GM12891 (cell line): ENCODE data around the gene PTPN4.

ENCODE experiments used
- DNase-seq: peaks from one replicate; pipeline ENCODE4 v3.0.0; 2011; ENCODE audit warnings: low spot score; ENCODE audit not compliant: insufficient read length
- FAIRE-seq: peaks from 2 replicates; lab custom pipeline; 2011; peaks lifted over from hg19 to GRCh38; lab: Jason Lieb, UNC
- PAX5 ChIP-seq: IDR thresholded peaks from 2 replicates; pipeline ENCODE4 v1.6.1; 2011; ENCODE audit warnings: low read length, moderate library complexity, mild to moderate bottlenecking; ENCODE audit not compliant: insufficient read depth, severe bottlenecking
- POLR2A ChIP-seq: IDR thresholded peaks from 2 replicates; pipeline ENCODE4 v1.6.1; 2011; ENCODE audit warnings: low read depth, low read length, control low read depth
- POLR2AphosphoS5 ChIP-seq: IDR thresholded peaks from 2 replicates; pipeline ENCODE4 v1.6.1; 2011; ENCODE audit warnings: low read depth, low read length, control low read depth
- POU2F2 ChIP-seq: IDR thresholded peaks from 2 replicates; pipeline ENCODE4 v1.6.1; 2011; ENCODE audit warnings: low read depth, mild to moderate bottlenecking, control low read depth, low read length, moderate library complexity
- SPI1 ChIP-seq: IDR thresholded peaks from 2 replicates; pipeline ENCODE4 v1.6.1; 2011; ENCODE audit warnings: low read depth, low read length, control low read depth
- TAF1 ChIP-seq: IDR thresholded peaks from 2 replicates; pipeline ENCODE4 v1.6.1; 2011; ENCODE audit warnings: low read depth, low read length, control low read depth

The PTPN4 gene

DNA sequence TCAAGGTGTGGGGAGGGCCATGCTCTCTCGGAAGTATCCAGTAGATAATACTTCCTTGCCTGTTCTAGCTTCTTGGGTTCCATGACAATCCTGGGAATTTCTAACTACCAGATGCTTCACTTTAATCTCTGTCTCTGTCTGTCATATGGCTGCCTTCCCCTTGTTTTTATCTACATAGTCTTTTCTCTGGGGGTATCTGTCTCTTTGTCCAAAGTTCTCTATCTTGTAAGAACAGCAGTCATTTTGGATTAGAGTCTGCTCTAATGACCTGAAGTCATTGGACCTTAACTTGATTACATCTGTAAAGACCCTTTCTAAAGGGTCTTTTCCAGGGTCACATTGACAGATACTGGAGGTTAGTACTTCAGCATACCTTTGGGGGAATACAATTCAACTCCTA, 241.7 kb downstream of the PTPN4 start:
- DNase-seq (no peak), FAIRE-seq (no peak)
- TF ChIP-seq POLR2A: no peak
- no peak for TF ChIP-seq POU2F2
- TF ChIP-seq TAF1: no peak
- TF ChIP-seq POLR2AphosphoS5: no peak
- TF ChIP-seq PAX5: no peak

DNA sequence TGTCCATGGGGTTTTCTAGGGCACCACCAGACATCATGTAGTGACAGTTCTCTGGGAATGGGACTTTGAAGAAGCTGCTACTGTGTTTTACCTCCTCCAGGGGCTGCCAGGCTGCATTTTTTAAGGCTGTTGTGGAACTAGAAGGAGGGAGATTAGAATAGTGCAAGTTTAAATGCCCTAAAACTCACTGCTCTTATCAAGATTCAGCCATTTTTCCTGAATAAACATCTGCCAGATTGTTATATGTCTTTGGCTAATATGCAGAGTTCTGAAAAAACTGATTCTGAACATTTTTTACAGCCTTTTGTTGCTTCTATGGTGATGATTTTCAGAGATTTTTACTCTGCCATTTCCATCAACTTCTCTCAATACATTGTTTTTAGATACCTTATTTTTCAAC, 244.5 kb downstream of the PTPN4 start:
- no peak for FAIRE-seq
- TF ChIP-seq POLR2AphosphoS5: no peak
- no peak for TF ChIP-seq POU2F2
- no peak for DNase-seq

DNA sequence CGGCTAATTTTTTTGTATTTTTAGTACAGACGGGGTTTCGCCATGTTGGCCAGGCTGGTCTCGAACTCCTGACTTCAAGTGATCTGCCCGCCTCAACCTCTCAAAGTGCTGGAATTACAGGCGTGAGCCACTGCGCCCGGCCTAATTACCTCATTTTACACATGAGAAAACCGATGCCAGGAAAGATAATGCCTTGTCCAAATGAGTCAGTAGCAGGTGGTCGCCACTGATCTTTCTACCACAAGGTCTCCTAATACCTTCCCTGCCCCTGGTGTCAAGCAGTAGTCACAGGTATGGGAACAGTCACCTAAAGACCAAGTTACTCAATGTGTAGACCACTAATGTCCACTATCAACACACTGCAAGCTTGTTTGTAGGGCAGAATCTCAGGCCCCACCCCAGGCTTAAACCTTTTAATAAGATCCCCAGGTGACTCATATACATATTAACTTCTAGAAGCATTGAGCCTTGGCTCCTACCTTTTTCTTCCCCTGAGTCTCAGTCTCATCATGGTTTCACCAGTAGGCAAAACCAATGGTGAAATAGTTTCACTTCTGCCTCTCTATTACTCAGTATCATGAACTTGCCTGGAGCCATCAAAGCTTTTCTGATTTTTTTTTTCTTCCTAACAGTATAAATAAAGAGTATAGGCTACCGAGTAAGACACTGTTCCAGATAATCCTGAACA, 246.3 kb downstream of the PTPN4 start:
- DNase-seq (no peak), FAIRE-seq (no peak)
- TF ChIP-seq POU2F2 (no peak), SPI1 (peak; percentile 89)

DNA sequence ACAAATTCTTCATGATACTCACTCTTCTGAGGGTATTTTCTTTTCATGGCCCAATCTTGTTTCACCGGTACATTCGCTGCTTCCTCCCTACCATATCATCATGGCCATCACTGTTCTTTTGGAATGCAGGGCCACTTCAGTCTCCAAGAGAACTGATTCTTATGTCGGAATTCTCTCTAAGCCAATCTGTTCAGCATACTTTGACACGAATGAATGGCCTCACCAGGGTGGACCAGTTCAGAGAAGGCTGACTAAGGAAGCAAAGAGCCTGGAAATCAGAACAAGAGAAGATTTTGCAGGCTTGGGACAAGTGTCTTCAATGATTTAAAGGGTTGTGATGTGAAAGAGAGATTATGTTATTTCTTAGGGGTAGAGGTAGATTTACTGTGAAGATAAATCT, 248.1 kb downstream of the PTPN4 start:
- no peak for TF ChIP-seq POU2F2
- no peak for TF ChIP-seq PAX5
- TF ChIP-seq POLR2AphosphoS5: no peak
- no peak for TF ChIP-seq SPI1
- TF ChIP-seq TAF1: no peak
- TF ChIP-seq POLR2A: no peak
- no peak for FAIRE-seq
- DNase-seq: no peak

DNA sequence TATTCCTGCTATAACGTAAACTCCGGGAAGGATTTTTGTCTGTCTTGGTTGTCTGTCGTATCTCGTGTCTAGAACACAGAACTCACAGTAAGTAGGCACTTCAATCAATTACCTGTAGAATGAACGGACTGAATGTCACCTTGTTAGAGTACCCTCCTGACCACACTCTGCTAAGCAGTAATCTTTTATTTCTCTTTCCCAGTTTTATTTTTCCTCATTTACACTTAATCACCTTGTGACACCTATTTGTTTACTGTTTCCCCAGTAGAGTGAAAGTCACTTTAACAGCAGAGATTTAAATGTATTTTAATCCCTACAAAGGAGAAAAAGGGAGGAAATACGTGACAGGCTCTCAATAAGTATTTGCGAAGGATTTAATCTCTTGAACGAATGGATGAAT, 252.6 kb downstream of the PTPN4 start:
- DNase-seq: no peak
- FAIRE-seq: peak; percentile 33
- TF ChIP-seq PAX5: no peak
- no peak for TF ChIP-seq POU2F2
- no peak for TF ChIP-seq POLR2A
- TF ChIP-seq TAF1: no peak
- TF ChIP-seq SPI1: no peak
- no peak for TF ChIP-seq POLR2AphosphoS5

DNA sequence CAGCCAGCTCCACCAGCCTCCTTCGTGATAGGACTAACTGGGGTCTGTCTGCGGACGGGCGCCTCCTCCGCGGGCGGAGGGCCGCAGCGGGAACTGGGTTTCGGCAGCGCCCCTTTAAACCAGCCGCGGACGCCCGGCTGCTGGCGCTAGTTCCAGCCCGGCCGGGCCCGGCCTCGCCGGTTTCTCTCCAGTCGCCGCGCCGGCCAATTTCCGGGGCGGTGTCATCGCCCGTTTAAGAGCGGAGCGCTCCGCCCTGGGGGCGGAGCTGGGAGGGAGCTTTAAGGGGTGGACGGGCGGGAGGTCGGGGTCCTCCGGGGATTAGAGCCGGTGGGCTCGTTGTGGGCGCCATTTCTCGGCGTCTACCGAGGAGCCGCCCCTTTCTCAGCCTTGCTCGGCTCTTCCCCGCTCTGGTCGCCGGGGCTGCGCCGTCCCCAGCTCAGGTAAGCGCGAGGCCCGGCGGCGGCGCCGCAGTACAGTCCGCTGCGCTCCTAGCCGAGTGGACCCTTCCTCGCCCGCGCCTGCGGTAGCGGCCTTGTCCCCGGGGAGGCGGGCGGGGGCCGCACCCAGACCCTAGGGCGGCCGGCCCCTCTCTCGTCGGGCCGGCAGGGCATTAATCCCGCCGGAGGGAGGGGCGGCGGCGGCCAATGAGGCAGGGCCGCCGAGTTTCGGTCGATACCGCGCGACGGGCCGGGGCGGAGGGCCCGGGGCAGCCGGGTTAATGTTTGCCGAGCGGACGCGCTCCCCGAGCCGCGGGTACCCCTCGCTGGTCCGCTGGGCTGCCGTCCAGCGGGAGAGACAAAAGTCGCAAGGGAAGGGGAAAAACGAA, 253.3 kb downstream of the PTPN4 start, which contains the start of gene EPB41L5:
Gene EPB41L5, plus strand, starts transcription at position 307 of the 826 bp plus-strand sequence. CDS start 6,008 bp downstream, outside the sequence.
- no peak for TF ChIP-seq POLR2AphosphoS5
- TF ChIP-seq POU2F2: no peak
- no peak for TF ChIP-seq SPI1
- no peak for TF ChIP-seq PAX5
- no peak for TF ChIP-seq TAF1
- no peak for TF ChIP-seq POLR2A
- FAIRE-seq: peak; percentile 78
- DNase-seq: peak; percentile 85

DNA sequence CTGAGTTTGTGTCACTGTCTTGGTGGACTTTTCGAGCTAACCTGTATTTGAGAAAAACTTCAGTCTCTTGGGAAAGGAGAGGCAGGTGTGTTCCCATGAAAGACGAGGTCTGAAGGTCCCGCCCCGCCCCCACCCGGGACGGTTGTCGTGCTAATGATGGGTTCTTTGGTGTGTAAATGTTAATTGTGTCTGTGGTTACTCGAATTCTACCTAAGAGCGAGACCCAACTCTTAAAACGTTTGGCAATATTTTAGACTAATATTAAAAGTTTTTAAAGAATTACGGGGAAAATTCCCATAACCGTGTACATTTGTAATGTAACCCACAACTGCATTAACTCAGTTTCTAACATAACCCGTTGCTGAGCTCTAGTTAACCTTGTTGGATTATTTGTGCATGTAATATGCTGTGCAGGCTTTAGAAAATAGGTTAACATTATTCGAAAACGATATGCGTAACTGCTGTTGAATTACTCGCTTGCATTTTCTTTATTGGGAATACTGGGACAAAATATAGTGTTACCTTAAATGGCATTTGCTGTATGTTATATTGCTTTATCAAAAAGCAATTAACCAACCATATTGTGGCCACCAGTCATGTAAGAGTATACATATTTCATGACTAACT, 254.0 kb downstream of the PTPN4 start:
- FAIRE-seq: peak; percentile 40

DNA sequence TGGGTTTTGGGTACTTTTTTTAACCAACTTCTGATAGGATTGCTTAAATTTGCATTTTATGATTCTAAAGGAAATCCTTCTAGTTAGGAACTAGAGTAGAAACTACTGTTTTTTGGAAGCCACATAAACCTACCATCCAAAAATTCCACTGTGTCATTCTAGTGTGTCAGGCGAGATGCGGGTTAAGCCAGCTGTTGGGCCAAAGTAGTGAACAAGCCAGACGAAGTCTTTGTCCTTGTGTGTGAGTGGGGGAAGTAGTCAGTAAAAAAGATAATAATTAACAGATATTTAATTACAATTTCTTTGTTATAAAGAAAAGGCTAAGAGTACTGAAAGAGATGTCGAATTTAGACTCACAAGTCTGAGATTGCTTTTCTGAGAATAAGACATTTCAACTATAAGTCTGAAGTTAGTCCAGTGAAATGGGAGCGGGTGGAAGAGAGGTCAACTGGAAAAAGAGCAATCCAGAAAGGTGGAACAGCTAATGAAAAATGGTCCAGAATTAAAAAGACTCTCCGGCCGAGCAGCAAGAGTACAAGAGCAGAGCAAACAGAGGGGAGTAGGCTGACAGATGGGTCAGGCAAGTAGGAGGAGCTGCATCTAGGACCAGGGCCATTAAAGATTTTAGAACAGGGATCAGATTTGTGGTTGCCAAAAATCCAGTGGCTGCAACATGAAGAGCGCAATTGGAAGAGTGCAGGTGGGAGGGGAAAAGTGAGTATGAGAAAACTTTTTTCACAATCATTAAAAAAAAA, 254.7 kb downstream of the PTPN4 start:
- FAIRE-seq: no peak
- TF ChIP-seq TAF1 (no peak), POLR2A (no peak), POLR2AphosphoS5 (no peak), SPI1 (no peak), PAX5 (no peak), POU2F2 (no peak)
- DNase-seq: no peak

More for the DNA sequence above, 254.0 kb downstream of the PTPN4 start:
- no peak for TF ChIP-seq SPI1
- no peak for TF ChIP-seq POLR2AphosphoS5
- TF ChIP-seq PAX5: no peak
- no peak for TF ChIP-seq POU2F2
- TF ChIP-seq POLR2A: no peak
- TF ChIP-seq TAF1: no peak
- no peak for DNase-seq

DNA sequence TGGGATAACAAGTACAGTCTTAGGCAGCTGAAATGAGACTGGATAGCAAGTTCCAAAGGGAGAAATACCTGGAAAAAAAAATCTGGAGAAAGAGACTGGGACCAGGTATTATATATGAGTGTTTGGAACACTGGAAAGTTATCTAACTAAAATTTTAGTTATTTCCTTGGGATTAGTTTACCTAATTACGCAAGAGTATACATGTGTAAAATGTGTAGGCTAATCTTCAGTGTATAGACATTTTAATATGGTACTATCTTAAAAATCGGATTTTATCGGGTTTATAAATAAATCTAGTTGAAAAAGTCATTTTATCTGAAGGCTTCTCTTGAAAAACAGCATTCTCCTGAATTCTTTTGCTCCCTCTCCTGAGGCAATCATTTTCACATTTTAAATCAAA, 257.1 kb downstream of the PTPN4 start:
- DNase-seq (no peak), FAIRE-seq (no peak)
- no peak for TF ChIP-seq POLR2A
- no peak for TF ChIP-seq POU2F2
- no peak for TF ChIP-seq TAF1
- TF ChIP-seq SPI1: no peak

DNA sequence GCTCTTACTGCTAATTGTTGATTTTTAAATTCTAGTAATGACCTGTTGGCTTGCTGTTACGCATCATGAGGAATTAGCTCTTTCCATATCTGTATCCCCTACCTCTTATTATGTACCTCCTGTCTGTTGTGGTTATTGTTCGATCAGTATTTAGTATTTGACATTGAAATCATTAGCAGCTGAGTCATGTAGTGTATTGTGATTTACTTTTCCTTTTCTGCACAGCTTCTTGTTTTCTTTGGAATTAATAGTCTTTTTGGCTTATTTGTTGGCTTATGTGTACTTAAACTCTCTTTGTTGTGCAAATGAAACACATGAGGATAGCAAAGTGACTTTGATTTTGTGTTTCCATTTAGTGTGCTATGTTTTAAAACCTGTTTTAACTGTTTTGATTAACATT, 257.5 kb downstream of the PTPN4 start:
- no peak for FAIRE-seq
- DNase-seq: no peak
- TF ChIP-seq POLR2AphosphoS5 (no peak), PAX5 (no peak), POU2F2 (no peak), SPI1 (no peak), POLR2A (no peak), TAF1 (no peak)
